B cell (primary cell): ENCODE results near the gene GNRHR. TPM values are rescaled to one million over a fixed set of nuclear protein-coding genes. Genes with fewer than 3 reads are reported as not detected.
A peak's percentile ranks its signal among the peaks of the same experiment; 100 is the strongest.

Experiments used
- ATAC-seq: fragments of 200-7000 bp; cut with Tn5 transposase; one replicate; pipeline ENCODE4 v1.10.0; 2021; ENCODE audit warnings: low read depth, mild to moderate bottlenecking, moderate number of reproducible peaks, moderate library complexity
- CTCF ChIA-PET: fragments of 350-600 bp; sonication (Branson Sonifier 250); formaldehyde crosslinking; loops from one replicate; lab custom pipeline; 2021; ENCODE audit warnings: antibody characterized with exemption, inconsistent platforms; lab: Charles Lee
- POLR2A ChIA-PET: fragments of 350-600 bp; sonication (Branson Sonifier 250); formaldehyde crosslinking; loops from one replicate; lab custom pipeline; 2021; ENCODE audit warnings: antibody characterized with exemption; lab: Charles Lee
- DNase-seq: peaks from one replicate; pipeline ENCODE4 v3.0.0; 2013
- H2AFZ ChIP-seq: 2 replicates; pipeline ENCODE4 v1.6.1; 2012; ENCODE audit warnings: mild to moderate bottlenecking, low read depth, low read length; ENCODE audit not compliant: insufficient read depth, poor library complexity, severe bottlenecking
- H3K27ac ChIP-seq, 2 donors: 1 replicate in 1 of 2; 2 replicates in 1 of 2; pipeline ENCODE4 v1.5.1; 2012 to 2013; ENCODE audit warnings: low read length in 2 of 2, mild to moderate bottlenecking in 2 of 2, moderate library complexity in 1 of 2
- H3K27me3 ChIP-seq, 4 experiments: fragments of 200-600 bp in 1 of 4; sonication (generic) in 1 of 4; replicated peaks in 1 of 4; 1 replicate in 2 of 4; 2 replicates in 2 of 4; pipeline versions ENCODE4 v1.6.1 to v1.7.0; 2013 to 2016; ENCODE audit warnings: low read length in 3 of 4, mild to moderate bottlenecking in 2 of 4, mixed read lengths in 1 of 4, moderate library complexity in 1 of 4; ENCODE audit not compliant: insufficient read depth in 4 of 4, control insufficient read depth in 3 of 4; ENCODE audit errors: control extremely low read depth in 1 of 4
- H3K36me3 ChIP-seq, 2 experiments: replicated peaks in 1 of 2; 1 replicate in 1 of 2; 2 replicates in 1 of 2; pipeline versions ENCODE4 v1.6.1 to v1.7.1; 2013; ENCODE audit warnings: low read length in 1 of 2; ENCODE audit not compliant: insufficient read depth in 2 of 2, control insufficient read depth in 1 of 2; ENCODE audit errors: control extremely low read depth in 1 of 2, extremely low read depth in 1 of 2
- H3K4me1 ChIP-seq, 2 donors: fragments of 200-600 bp in 1 of 2; sonication (generic) in 1 of 2; 1 replicate in 1 of 2; 2 replicates in 1 of 2; pipeline versions ENCODE4 v1.5.1 to v1.6.1; 2013 to 2017; ENCODE audit warnings: low read length in 2 of 2; ENCODE audit not compliant: control insufficient read depth in 2 of 2, insufficient read depth in 2 of 2
- H3K4me2 ChIP-seq: replicated peaks from 2 replicates; pipeline ENCODE3; 2012; ENCODE audit warnings: mild to moderate bottlenecking, low read depth, low read length; ENCODE audit not compliant: poor library complexity, severe bottlenecking
- H3K4me3 ChIP-seq, 5 experiments: fragments of 200-600 bp in 1 of 5; sonication (generic) in 1 of 5; 1 replicate in 3 of 5; 2 replicates in 2 of 5; pipeline versions ENCODE4 v1.5.1 to v1.7.0; 2011 to 2016; ENCODE audit warnings: low read length in 4 of 5, mild to moderate bottlenecking in 4 of 5, low read depth in 2 of 5, control low read depth in 1 of 5, moderate library complexity in 1 of 5; ENCODE audit not compliant: insufficient read depth in 1 of 5; ENCODE audit errors: control extremely low read depth in 1 of 5, extremely low read depth in 1 of 5
- H3K79me2 ChIP-seq: fragments of 200-600 bp; sonication (generic); one replicate; pipeline ENCODE4 v1.6.0; 2016; ENCODE audit warnings: low read length; ENCODE audit not compliant: control insufficient read depth, insufficient read depth
- H3K9ac ChIP-seq: fragments of 200-600 bp; sonication (generic); 2 replicates; pipeline ENCODE4 v1.6.1; 2017; ENCODE audit warnings: mild to moderate bottlenecking, low read length, moderate library complexity
- H3K9me3 ChIP-seq, 3 donors: one replicate each; pipeline versions ENCODE4 v1.6.1 to v1.7.1; 2013; ENCODE audit warnings: low read length in 2 of 3; ENCODE audit not compliant: control insufficient read depth in 2 of 3, insufficient read depth in 1 of 3; ENCODE audit errors: control extremely low read depth in 1 of 3
- H4K20me1 ChIP-seq: 2 replicates; pipeline ENCODE4 v1.6.0; 2012; ENCODE audit warnings: mild to moderate bottlenecking, low read length; ENCODE audit not compliant: insufficient read depth, control insufficient read depth, poor library complexity, severe bottlenecking
- H3K27ac Mint-ChIP-seq: one replicate; pipeline ENCODE4 v1.8.0; 2021; ENCODE audit warnings: mixed read lengths
- H3K27me3 Mint-ChIP-seq: one replicate; pipeline ENCODE4 v1.8.0; 2021; ENCODE audit warnings: mixed read lengths
- H3K4me1 Mint-ChIP-seq: one replicate; pipeline ENCODE4 v1.8.0; 2021; ENCODE audit warnings: mixed read lengths
- H3K4me3 Mint-ChIP-seq: one replicate; pipeline ENCODE4 v1.8.0; 2021; ENCODE audit warnings: mixed read lengths
- H3K9me3 Mint-ChIP-seq: one replicate; pipeline ENCODE4 v1.8.0; 2022; ENCODE audit warnings: mixed read lengths; ENCODE audit not compliant: insufficient read depth
- EZH2 ChIP-seq: IDR thresholded peaks from 2 replicates; pipeline ENCODE4 v1.6.1; 2012; ENCODE audit warnings: borderline replicate concordance, low read depth, mild to moderate bottlenecking, moderate library complexity, low read length; ENCODE audit not compliant: insufficient read depth, poor library complexity, severe bottlenecking
- WGBS: methylation state at CpG from one replicate; pipeline ENCODE4 v1.1.5; 2013; ENCODE audit warnings: missing lambda C conversion rate; ENCODE audit not compliant: insufficient coverage; 5-methylcytosine and 5-hydroxymethylcytosine counted together
- intact Hi-C: fragments of 100-400 bp; cut with micrococcal nuclease; formaldehyde crosslinking; loops from one replicate; pipeline ENCODE4 v1.10.0; 2022
- polyA plus RNA-seq: library from polyadenylated mRNA; depleted of rRNA; stranded (reverse); fragments of >200 nt; gene quantifications from 2 replicates; pipeline ENCODE4 v1.2.3, GENCODE V29; 2012
- total RNA-seq, 2 donors: library from RNA; stranded (reverse); fragments of 120-200 nt in 1 of 2; gene quantifications; 1 replicate in 1 of 2; 2 replicates in 1 of 2; pipeline versions ENCODE4 v1.2.3 to v1.2.4, GENCODE V29; 2013 to 2022
- TF ChIP-seq, protein P1 (sequence below): fragments of 200-600 bp; IDR thresholded peaks from one replicate; pipeline ENCODE4 v1.8.0; 2022; ENCODE audit warnings: antibody characterized with exemption, mild to moderate bottlenecking

The GNRHR gene
- total and polyA plus RNA-seq, 2 donors (not counting 1 experiment from before 2014, with no cell fraction given), result not detected

DNA sequence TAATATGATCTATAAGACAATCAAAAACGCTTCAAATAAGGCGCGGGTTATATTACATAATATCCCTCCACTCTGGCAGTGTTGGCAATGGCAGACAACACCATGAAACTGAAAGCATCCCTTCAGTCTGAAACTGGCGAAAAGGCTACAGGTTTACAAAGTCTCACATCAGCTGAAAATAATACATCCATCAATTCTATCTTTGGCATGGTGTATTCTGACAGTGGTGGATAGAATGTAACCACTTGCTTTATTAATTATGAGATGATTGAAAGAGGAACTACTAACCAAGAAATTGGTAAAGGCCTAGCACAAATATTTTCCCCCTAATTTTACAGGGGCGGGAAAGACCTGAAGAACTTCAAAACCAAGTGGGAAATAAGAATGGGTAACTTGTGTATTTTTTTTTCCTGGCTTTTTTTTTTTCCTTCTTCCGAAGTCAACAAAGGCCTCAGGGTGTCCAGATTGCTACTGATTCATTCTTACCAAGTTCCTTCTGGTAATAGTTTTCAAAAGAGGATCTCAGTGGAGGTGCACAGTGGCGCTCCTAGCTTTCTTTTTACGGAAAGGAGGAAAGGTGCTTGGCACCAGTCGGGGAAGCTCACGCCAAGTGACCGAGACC, 54.0 kb downstream of the GNRHR start:
- Histone ChIP-seq H3K4me3 (peak overlapping the region; percentile 63 to 95 (median 88)), H4K20me1 (no peaks in the 10 kb centered on the region), H3K4me2 (peak overlapping the region; percentile 84), H3K9me3 (no peaks in the 10 kb centered on the region), H3K36me3 (peaks cover 0 to under 1% of the 10 kb centered on the region in 2 experiments), H3K9ac (peak overlapping the region; percentile 92), H3K27ac (peak overlapping the region; percentile 69 to 88), H3K79me2 (peaks cover 78% of the 10 kb centered on the region), H3K27me3 (no peaks in the 10 kb centered on the region), H2AFZ (peak overlapping the region; percentile 80), H3K4me1 (peaks cover 18% of the 10 kb centered on the region in 2 donors)
- ATAC-seq, result no peak
- Mint-ChIP-seq H3K9me3 (no peaks in the 10 kb centered on the region), H3K27me3 (no peaks in the 10 kb centered on the region), H3K27ac (peak overlapping the region; percentile 95), H3K4me1 (peaks cover 50% of the 10 kb centered on the region), H3K4me3 (peak overlapping the region; percentile 92)
- ChIA-PET POLR2A (interaction anchor here (1.0 to 2.1 kb wide), 2 partner anchors 150 to 155 kb away, joined by 4 to 19 read pairs; partner anchors contain the start of gene CENPC), CTCF (interaction anchor here (0.6 to 3.3 kb wide), 8 partner anchors 9 to 211 kb away, joined by 3 to 21 read pairs (median 4); no protein-coding TSS in a partner anchor)
- intact Hi-C loops, result loop anchor here (2.0 kb wide), 1 partner anchor 47 kb away; no protein-coding TSS in a partner anchor
- TF ChIP-seq EZH2, result no peak
- TF ChIP-seq, protein P1, sequence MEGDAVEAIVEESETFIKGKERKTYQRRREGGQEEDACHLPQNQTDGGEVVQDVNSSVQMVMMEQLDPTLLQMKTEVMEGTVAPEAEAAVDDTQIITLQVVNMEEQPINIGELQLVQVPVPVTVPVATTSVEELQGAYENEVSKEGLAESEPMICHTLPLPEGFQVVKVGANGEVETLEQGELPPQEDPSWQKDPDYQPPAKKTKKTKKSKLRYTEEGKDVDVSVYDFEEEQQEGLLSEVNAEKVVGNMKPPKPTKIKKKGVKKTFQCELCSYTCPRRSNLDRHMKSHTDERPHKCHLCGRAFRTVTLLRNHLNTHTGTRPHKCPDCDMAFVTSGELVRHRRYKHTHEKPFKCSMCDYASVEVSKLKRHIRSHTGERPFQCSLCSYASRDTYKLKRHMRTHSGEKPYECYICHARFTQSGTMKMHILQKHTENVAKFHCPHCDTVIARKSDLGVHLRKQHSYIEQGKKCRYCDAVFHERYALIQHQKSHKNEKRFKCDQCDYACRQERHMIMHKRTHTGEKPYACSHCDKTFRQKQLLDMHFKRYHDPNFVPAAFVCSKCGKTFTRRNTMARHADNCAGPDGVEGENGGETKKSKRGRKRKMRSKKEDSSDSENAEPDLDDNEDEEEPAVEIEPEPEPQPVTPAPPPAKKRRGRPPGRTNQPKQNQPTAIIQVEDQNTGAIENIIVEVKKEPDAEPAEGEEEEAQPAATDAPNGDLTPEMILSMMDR, result no peak
- WGBS, result 20% methylated on average over 6 of the region's 11 CpGs
- DNase-seq, result peak; percentile 46

DNA sequence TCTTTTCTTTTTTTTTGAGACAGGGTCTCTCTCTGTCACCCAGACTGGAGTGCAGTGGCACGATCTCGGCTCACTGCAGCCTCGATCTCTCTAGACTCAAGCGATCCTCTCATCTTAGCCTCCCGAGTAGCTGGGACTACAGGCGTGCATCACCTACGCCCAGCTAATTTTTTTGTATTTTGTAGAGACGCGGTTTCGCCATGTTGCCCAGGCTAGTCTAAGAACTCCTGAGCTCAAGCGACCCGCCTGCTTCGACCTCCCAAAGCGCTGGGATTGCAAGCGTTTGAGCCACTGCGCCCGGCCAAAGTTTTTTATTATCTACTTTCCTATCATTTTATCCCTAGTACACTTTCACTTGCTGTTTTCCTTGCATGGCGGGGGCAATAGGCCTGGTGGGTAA, 54.6 kb downstream of the GNRHR start:
- H3K4me3 ChIP-seq, result peak overlapping the region in 4 of 5 experiments; percentile 69 to 95 (median 88)
- H3K36me3 ChIP-seq, result peaks cover 0 to 7% of the 10 kb centered on the region in 2 experiments
- no peak for ATAC-seq
- no peak for TF ChIP-seq EZH2
- TF ChIP-seq, protein P1, result no peak
- no peak overlapping the region for H2AFZ ChIP-seq
- peak overlapping the region; percentile 84 for H3K4me2 ChIP-seq
- ChIA-PET POLR2A (interaction anchor here (2.1 kb wide), 1 partner anchor 155 kb away, joined by 19 read pairs; the partner anchor contains the start of gene CENPC), CTCF (interaction anchor here (0.6 to 3.3 kb wide), 7 partner anchors 8 to 157 kb away, joined by 3 to 21 read pairs (median 4); no protein-coding TSS in a partner anchor)
- DNase-seq, result no peak
- peaks cover 77% of the 10 kb centered on the region for H3K79me2 ChIP-seq
- H3K27me3 ChIP-seq, result no peaks in the 10 kb centered on the region
- H4K20me1 ChIP-seq, result no peaks in the 10 kb centered on the region
- no peaks in the 10 kb centered on the region for H3K9me3 ChIP-seq
- no peak overlapping the region for H3K27ac Mint-ChIP-seq
- H3K9ac ChIP-seq, result peak overlapping the region; percentile 92
- H3K4me3 Mint-ChIP-seq, result peak overlapping the region; percentile 92
- no peaks in the 10 kb centered on the region for H3K27me3 Mint-ChIP-seq
- peaks cover 18% of the 10 kb centered on the region in 2 donors for H3K4me1 ChIP-seq
- H3K4me1 Mint-ChIP-seq, result peaks cover 48% of the 10 kb centered on the region
- H3K27ac ChIP-seq, result no peak overlapping the region
- intact Hi-C loops, result loop anchor here (2.0 to 10.0 kb wide), 2 partner anchors 47 to 75 kb away; no protein-coding TSS in a partner anchor
- H3K9me3 Mint-ChIP-seq, result no peaks in the 10 kb centered on the region
- 100% methylated on average over 13 of the region's 18 CpGs for WGBS
